ENCODE results near the gene TRUB2. TPM values are rescaled to one million over a fixed set of nuclear protein-coding genes. Genes with fewer than 3 reads are reported as not detected.
A peak's percentile ranks its signal among the peaks of the same experiment; 100 is the strongest.

TRUB2 gene
- total and polyA plus RNA-seq, 2 of the 13 experiments (the other 11 are each of a cell fraction or from before 2014, with no cell fraction given), result 22.3 to 41.2 TPM

DNA sequence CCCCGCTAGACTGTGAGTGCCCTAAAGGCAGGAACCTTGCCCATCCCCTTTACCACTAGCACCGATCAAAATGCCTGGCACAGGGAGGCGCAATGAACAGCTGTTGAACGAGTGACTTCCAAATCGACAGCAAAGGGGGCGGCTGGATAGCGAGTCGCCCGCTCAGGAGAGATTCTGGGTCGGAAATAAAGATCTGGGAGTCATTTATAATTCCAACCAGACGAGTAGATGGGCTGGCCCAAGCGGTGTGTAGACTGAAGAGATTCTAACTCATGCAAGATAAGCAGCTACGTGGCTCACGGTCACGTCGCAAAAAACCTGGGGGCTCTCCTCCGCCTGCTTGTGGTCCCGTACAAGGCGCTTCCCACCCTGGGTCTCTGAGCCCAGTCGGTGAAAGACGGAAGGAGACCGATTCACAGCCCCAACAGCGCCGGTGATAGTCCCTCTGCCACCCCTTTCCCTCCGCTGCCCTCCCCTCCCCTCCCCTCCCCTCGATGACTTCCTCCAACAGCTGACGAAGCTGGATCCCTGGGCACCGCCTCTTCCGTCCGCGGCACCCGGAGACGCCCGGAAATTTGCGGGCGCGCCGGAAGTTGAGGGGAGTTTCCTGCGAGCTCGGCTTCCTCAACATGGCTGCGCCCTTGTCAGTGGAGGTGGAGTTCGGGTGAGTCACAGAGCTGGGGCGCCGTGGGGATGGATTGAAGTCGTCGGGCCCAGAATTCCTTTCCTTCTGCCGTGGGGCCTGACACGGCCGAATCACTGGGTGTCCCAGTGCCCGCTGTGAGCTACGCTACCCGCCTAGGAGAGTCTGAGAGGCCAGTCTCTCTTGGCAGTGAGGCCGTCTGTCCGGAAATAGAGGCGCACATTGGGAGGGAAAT lies 48.7 kb upstream of the TRUB2 start, which contains the start of gene URM1 (continued):
- TF ChIP-seq, protein P1, sequence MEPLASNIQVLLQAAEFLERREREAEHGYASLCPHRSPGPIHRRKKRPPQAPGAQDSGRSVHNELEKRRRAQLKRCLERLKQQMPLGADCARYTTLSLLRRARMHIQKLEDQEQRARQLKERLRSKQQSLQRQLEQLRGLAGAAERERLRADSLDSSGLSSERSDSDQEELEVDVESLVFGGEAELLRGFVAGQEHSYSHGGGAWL (CRISPR knock-in tag; IDR thresholded peaks at IDR 0.05), result peak; percentile 71; the same call in 1 of the 2 replicates
- TF ChIP-seq ZNF709 (CRISPR knock-in tag; IDR thresholded peaks at IDR 0.05), result peak; percentile 47; the same call in 1 of the 2 replicates
- TF ChIP-seq, protein P2, sequence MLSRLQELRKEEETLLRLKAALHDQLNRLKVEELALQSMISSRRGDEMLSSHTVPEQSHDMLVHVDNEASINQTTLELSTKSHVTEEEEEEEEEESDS (CRISPR knock-in tag; IDR thresholded peaks at IDR 0.05; ENCODE audit: borderline replicate concordance), result no peak
- peak; percentile 87 for TF ChIP-seq THAP11 (CRISPR knock-in tag; IDR thresholded peaks at IDR 0.05)
- TF ChIP-seq, protein P3, sequence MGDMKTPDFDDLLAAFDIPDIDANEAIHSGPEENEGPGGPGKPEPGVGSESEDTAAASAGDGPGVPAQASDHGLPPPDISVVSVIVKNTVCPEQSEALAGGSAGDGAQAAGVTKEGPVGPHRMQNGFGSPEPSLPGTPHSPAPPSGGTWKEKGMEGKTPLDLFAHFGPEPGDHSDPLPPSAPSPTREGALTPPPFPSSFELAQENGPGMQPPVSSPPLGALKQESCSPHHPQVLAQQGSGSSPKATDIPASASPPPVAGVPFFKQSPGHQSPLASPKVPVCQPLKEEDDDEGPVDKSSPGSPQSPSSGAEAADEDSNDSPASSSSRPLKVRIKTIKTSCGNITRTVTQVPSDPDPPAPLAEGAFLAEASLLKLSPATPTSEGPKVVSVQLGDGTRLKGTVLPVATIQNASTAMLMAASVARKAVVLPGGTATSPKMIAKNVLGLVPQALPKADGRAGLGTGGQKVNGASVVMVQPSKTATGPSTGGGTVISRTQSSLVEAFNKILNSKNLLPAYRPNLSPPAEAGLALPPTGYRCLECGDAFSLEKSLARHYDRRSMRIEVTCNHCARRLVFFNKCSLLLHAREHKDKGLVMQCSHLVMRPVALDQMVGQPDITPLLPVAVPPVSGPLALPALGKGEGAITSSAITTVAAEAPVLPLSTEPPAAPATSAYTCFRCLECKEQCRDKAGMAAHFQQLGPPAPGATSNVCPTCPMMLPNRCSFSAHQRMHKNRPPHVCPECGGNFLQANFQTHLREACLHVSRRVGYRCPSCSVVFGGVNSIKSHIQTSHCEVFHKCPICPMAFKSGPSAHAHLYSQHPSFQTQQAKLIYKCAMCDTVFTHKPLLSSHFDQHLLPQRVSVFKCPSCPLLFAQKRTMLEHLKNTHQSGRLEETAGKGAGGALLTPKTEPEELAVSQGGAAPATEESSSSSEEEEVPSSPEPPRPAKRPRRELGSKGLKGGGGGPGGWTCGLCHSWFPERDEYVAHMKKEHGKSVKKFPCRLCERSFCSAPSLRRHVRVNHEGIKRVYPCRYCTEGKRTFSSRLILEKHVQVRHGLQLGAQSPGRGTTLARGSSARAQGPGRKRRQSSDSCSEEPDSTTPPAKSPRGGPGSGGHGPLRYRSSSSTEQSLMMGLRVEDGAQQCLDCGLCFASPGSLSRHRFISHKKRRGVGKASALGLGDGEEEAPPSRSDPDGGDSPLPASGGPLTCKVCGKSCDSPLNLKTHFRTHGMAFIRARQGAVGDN (CRISPR knock-in tag; IDR thresholded peaks at IDR 0.05), result peak; percentile 78
- TF ChIP-seq, protein P4, sequence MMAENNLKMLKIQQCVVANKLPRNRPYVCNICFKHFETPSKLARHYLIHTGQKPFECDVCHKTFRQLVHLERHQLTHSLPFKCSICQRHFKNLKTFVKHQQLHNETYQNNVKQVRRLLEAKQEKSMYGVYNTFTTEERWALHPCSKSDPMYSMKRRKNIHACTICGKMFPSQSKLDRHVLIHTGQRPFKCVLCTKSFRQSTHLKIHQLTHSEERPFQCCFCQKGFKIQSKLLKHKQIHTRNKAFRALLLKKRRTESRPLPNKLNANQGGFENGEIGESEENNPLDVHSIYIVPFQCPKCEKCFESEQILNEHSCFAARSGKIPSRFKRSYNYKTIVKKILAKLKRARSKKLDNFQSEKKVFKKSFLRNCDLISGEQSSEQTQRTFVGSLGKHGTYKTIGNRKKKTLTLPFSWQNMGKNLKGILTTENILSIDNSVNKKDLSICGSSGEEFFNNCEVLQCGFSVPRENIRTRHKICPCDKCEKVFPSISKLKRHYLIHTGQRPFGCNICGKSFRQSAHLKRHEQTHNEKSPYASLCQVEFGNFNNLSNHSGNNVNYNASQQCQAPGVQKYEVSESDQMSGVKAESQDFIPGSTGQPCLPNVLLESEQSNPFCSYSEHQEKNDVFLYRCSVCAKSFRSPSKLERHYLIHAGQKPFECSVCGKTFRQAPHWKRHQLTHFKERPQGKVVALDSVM (CRISPR knock-in tag; IDR thresholded peaks at IDR 0.05), result peak; percentile 11; the same call in 1 of the 2 replicates
- TF ChIP-seq RBFOX2 (IDR thresholded peaks at IDR 0.05; ENCODE audit: low read depth, low read length), result peak; percentile 80
- TF ChIP-seq, protein P5, sequence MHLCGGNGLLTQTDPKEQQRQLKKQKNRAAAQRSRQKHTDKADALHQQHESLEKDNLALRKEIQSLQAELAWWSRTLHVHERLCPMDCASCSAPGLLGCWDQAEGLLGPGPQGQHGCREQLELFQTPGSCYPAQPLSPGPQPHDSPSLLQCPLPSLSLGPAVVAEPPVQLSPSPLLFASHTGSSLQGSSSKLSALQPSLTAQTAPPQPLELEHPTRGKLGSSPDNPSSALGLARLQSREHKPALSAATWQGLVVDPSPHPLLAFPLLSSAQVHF (CRISPR knock-in tag; IDR thresholded peaks at IDR 0.05), result no peak
- peak; percentile 85 for TF ChIP-seq ZNF746 (CRISPR knock-in tag; IDR thresholded peaks at IDR 0.05)
- TF ChIP-seq FOSL1 (CRISPR knock-in tag; IDR thresholded peaks at IDR 0.05; ENCODE audit: borderline replicate concordance), result no peak
- TF ChIP-seq ZNF839 (CRISPR knock-in tag; IDR thresholded peaks at IDR 0.05; ENCODE audit: borderline replicate concordance), result 0 out of 2 replicates have a peak, but pooled peaks have one; percentile 67
- TF ChIP-seq ZZZ3 (CRISPR knock-in tag; IDR thresholded peaks at IDR 0.05; ENCODE audit: borderline replicate concordance), result no peak
- peak; percentile 77 for TF ChIP-seq FOSL2 (CRISPR knock-in tag; IDR thresholded peaks at IDR 0.05)
- TF ChIP-seq, protein P6, sequence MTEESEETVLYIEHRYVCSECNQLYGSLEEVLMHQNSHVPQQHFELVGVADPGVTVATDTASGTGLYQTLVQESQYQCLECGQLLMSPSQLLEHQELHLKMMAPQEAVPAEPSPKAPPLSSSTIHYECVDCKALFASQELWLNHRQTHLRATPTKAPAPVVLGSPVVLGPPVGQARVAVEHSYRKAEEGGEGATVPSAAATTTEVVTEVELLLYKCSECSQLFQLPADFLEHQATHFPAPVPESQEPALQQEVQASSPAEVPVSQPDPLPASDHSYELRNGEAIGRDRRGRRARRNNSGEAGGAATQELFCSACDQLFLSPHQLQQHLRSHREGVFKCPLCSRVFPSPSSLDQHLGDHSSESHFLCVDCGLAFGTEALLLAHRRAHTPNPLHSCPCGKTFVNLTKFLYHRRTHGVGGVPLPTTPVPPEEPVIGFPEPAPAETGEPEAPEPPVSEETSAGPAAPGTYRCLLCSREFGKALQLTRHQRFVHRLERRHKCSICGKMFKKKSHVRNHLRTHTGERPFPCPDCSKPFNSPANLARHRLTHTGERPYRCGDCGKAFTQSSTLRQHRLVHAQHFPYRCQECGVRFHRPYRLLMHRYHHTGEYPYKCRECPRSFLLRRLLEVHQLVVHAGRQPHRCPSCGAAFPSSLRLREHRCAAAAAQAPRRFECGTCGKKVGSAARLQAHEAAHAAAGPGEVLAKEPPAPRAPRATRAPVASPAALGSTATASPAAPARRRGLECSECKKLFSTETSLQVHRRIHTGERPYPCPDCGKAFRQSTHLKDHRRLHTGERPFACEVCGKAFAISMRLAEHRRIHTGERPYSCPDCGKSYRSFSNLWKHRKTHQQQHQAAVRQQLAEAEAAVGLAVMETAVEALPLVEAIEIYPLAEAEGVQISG (CRISPR knock-in tag; IDR thresholded peaks at IDR 0.05), result peak; percentile 81
- 0 out of 2 replicates have a peak, but pooled peaks have one; percentile 21 for TF ChIP-seq GATA4 (IDR thresholded peaks at IDR 0.05; ENCODE audit: borderline replicate concordance, low read depth)
- TF ChIP-seq MAZ (IDR thresholded peaks at IDR 0.05; ENCODE audit: borderline replicate concordance, low read depth, low read length), result peak; percentile 91
- peak; percentile 16; the same call in 1 of the 2 replicates for TF ChIP-seq MAZ (CRISPR knock-in tag; IDR thresholded peaks at IDR 0.05; ENCODE audit: low read depth)
- TF ChIP-seq ZNF547 (CRISPR knock-in tag; IDR thresholded peaks at IDR 0.05), result no peak
